SK-N-SH treated with all-trans-retinoic acid at 6 μM for 48 hours (cell line): Measurements from ENCODE around the gene CCDC182.

Source experiments
- ATAC-seq: fragments of 200-7000 bp; cut with Tn5 transposase; 3 replicates; pipeline ENCODE4 v1.9.1; 2020; ENCODE audit warnings: mild to moderate bottlenecking, moderate library complexity
- CSDC2 ChIP-seq: fragments of 250-450 bp; sonication (Bioruptor Pico); IDR thresholded peaks from 2 replicates; pipeline ENCODE4 v1.5.0; 2020; ENCODE audit warnings: mild to moderate bottlenecking, moderate library complexity
- ESRRG ChIP-seq: fragments of 250-450 bp; sonication (Bioruptor Pico); IDR thresholded peaks from 2 replicates; pipeline ENCODE4 v1.6.1; 2021; ENCODE audit warnings: mild to moderate bottlenecking
- GLIS3 ChIP-seq: fragments of 250-450 bp; sonication (Bioruptor Pico); IDR thresholded peaks from 2 replicates; pipeline ENCODE4 v1.5.0; 2020; ENCODE audit warnings: mild to moderate bottlenecking, moderate library complexity
- ISL1 ChIP-seq: fragments of 250-450 bp; sonication (Bioruptor Pico); IDR thresholded peaks from 2 replicates; pipeline ENCODE4 v2.1.2; 2022; ENCODE audit warnings: mild to moderate bottlenecking, moderate library complexity
- PPARA ChIP-seq: fragments of 250-450 bp; sonication (Bioruptor Pico); IDR thresholded peaks from 2 replicates; pipeline ENCODE4 v1.5.0; 2020; ENCODE audit warnings: mild to moderate bottlenecking, borderline replicate concordance
- RARB ChIP-seq: fragments of 250-450 bp; sonication (Bioruptor Pico); IDR thresholded peaks from 2 replicates; pipeline ENCODE4 v1.8.0; 2021; ENCODE audit warnings: mild to moderate bottlenecking, moderate library complexity
- TCF4 ChIP-seq: fragments of 250-450 bp; sonication (Bioruptor Pico); IDR thresholded peaks from 2 replicates; pipeline ENCODE4 v1.8.0; 2021; ENCODE audit warnings: mild to moderate bottlenecking, moderate library complexity, borderline replicate concordance
- ZC3H10 ChIP-seq: fragments of 250-450 bp; sonication (Bioruptor Pico); IDR thresholded peaks from 2 replicates; pipeline ENCODE4 v1.5.1; 2021; ENCODE audit warnings: mild to moderate bottlenecking, moderate library complexity
- ZNF565 ChIP-seq: fragments of 450-650 bp; formaldehyde crosslinking; conservative IDR thresholded peaks from 2 replicates; pipeline ENCODE4 v1.5.0; 2020; ENCODE audit warnings: low read depth, mild to moderate bottlenecking, moderate library complexity
- ZNF70 ChIP-seq: fragments of 450-650 bp; formaldehyde crosslinking; IDR thresholded peaks from 2 replicates; pipeline ENCODE4 v1.5.0; 2020; ENCODE audit warnings: mild to moderate bottlenecking, moderate library complexity
- TF ChIP-seq, protein P1 (sequence below): fragments of 250-450 bp; sonication (Bioruptor Pico); IDR thresholded peaks from 2 replicates; pipeline ENCODE4 v1.8.0; 2020; ENCODE audit warnings: mild to moderate bottlenecking, moderate library complexity, borderline replicate concordance
- TF ChIP-seq, protein P2 (sequence below): fragments of 250-450 bp; sonication (Bioruptor Pico); IDR thresholded peaks from 2 replicates; pipeline ENCODE4 v1.5.0; 2020; ENCODE audit warnings: mild to moderate bottlenecking, moderate library complexity
- TF ChIP-seq, protein P3 (sequence below): fragments of 250-450 bp; sonication (Bioruptor Pico); IDR thresholded peaks from 2 replicates; pipeline ENCODE4 v1.5.1; 2020; ENCODE audit warnings: low read depth, mild to moderate bottlenecking, moderate library complexity

CCDC182 gene

DNA sequence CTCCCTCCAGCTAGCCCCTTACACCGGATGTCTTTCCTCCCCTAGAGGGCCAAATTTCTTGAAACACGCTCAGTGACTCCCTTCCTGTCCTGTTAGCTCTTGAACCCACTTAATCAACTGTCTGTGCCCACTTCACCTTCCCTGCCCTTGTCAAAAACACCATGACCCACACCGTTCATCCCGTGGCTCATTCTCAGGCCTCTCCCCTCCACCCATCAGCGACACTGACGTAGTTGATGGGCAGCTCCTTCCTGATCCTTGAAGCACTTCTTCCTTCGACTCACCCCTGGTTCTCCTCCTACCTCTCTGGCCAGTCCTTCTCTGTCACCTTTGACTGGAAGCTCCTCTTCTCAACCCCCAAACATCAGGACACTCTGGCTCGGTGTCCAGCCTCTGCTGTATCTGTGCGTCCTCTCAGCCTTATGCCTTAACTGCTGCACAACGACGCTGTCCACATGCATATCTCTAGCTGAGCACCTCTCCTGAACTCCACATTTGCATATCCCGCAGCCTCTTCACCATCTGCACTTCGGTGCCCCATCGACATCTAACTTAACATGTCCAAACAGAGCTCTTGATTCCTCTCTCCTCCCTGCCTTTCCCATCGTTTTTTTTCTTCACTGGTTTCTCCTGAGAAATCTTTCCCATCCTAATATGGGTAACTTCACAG is 39.3 kb upstream of the CCDC182 start:
- TF ChIP-seq GLIS3 (CRISPR knock-in tag) (no peak), RARB (CRISPR knock-in tag) (no peak), ISL1 (CRISPR knock-in tag) (no peak), ZC3H10 (CRISPR knock-in tag) (no peak), PPARA (CRISPR knock-in tag) (no peak)
- TF ChIP-seq, protein P1, sequence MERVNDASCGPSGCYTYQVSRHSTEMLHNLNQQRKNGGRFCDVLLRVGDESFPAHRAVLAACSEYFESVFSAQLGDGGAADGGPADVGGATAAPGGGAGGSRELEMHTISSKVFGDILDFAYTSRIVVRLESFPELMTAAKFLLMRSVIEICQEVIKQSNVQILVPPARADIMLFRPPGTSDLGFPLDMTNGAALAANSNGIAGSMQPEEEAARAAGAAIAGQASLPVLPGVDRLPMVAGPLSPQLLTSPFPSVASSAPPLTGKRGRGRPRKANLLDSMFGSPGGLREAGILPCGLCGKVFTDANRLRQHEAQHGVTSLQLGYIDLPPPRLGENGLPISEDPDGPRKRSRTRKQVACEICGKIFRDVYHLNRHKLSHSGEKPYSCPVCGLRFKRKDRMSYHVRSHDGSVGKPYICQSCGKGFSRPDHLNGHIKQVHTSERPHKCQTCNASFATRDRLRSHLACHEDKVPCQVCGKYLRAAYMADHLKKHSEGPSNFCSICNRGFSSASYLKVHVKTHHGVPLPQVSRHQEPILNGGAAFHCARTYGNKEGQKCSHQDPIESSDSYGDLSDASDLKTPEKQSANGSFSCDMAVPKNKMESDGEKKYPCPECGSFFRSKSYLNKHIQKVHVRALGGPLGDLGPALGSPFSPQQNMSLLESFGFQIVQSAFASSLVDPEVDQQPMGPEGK (CRISPR knock-in tag), result no peak
- TF ChIP-seq, protein P2, sequence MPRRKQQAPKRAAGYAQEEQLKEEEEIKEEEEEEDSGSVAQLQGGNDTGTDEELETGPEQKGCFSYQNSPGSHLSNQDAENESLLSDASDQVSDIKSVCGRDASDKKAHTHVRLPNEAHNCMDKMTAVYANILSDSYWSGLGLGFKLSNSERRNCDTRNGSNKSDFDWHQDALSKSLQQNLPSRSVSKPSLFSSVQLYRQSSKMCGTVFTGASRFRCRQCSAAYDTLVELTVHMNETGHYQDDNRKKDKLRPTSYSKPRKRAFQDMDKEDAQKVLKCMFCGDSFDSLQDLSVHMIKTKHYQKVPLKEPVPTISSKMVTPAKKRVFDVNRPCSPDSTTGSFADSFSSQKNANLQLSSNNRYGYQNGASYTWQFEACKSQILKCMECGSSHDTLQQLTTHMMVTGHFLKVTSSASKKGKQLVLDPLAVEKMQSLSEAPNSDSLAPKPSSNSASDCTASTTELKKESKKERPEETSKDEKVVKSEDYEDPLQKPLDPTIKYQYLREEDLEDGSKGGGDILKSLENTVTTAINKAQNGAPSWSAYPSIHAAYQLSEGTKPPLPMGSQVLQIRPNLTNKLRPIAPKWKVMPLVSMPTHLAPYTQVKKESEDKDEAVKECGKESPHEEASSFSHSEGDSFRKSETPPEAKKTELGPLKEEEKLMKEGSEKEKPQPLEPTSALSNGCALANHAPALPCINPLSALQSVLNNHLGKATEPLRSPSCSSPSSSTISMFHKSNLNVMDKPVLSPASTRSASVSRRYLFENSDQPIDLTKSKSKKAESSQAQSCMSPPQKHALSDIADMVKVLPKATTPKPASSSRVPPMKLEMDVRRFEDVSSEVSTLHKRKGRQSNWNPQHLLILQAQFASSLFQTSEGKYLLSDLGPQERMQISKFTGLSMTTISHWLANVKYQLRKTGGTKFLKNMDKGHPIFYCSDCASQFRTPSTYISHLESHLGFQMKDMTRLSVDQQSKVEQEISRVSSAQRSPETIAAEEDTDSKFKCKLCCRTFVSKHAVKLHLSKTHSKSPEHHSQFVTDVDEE (CRISPR knock-in tag), result no peak
- no peak for ATAC-seq

DNA sequence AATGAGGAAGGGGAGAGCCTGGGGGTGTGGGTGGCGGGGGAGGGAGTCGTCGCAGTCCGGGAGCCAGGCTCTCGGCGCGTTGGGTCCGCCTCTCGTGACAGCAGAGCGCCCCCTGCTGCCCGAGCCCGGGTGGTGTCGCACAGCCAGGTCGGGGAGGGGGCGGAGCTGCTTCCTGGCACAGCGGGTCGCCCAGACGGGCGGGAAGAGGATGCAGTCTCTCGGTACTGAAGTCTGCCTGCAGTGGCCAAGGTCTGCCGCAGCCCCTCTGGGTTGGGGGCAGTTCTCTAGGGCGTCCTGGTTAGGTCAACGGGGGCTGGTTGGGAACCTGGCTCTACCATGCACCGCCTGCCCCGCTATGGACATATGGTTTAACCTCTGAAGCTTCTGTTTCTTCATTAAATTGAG is 38.2 kb upstream of the CCDC182 start:
- TF ChIP-seq ESRRG (CRISPR knock-in tag), result no peak
- TF ChIP-seq CSDC2, result no peak
- no peak for TF ChIP-seq ZNF70
- no peak for TF ChIP-seq ISL1 (CRISPR knock-in tag)
- TF ChIP-seq, protein P2 (CRISPR knock-in tag), result no peak
- TF ChIP-seq, protein P3, sequence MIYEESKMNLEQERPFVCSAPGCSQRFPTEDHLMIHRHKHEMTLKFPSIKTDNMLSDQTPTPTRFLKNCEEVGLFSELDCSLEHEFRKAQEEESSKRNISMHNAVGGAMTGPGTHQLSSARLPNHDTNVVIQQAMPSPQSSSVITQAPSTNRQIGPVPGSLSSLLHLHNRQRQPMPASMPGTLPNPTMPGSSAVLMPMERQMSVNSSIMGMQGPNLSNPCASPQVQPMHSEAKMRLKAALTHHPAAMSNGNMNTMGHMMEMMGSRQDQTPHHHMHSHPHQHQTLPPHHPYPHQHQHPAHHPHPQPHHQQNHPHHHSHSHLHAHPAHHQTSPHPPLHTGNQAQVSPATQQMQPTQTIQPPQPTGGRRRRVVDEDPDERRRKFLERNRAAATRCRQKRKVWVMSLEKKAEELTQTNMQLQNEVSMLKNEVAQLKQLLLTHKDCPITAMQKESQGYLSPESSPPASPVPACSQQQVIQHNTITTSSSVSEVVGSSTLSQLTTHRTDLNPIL (CRISPR knock-in tag), result no peak
- peak; percentile 23; the same call in 1 of the 2 replicates for TF ChIP-seq TCF4 (CRISPR knock-in tag)
- ATAC-seq, result peak; percentile 93

DNA sequence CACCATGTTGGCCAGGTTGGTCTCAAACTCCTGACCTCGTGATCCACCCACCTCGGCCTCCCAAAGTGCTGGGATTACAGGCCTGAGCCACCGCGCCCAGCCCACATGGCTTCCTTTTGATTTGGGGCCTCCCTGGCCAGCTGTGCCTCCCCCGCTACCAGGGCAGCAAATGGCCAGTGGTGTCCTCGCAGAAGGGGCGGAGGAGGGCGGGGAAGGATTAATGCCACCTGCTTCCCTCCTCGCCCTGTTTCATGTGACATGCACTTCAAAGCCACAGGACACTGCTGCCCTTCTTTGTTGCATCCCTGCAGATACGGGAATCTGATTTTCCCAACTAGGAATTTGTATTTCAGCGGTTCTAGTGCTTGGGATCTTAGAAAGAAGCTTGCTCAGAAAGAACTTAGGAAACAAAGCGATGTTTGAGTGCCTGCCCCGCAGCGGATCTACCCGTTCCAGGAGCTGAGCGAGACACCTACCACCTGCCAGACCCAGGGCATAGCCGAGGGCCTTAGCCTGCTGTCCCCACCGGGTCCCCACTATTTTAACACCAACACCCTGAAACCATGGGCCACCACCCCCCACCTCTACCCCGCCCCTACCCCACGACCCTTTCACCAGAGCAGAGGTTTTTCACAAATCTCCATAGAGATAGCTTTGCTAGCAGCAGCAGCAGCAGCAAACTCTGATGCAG is 37.7 kb upstream of the CCDC182 start:
- no peak; the same call in 1 of the 3 replicates for ATAC-seq

More for the DNA sequence above, 37.7 kb upstream of the CCDC182 start:
- TF ChIP-seq, protein P2 (CRISPR knock-in tag), result no peak
- TF ChIP-seq ZNF565, result 0 out of 2 replicates have a peak, but pooled peaks have one; percentile 29
